Activated naive CD4-positive, alpha-beta T cell (primary cell): ENCODE measurements around the gene FAM222B.
"Not testable (repeated sequence)": the region's sequence is repeated elsewhere in the genome, so short reads cannot be mapped to it uniquely, and the experiment has no call there.

ENCODE experiments used
- DNase-seq, 4 experiments: peaks; one replicate each; lab custom pipeline; 2025; lab: John Stamatoyannopoulos, UW

FAM222B gene

GRCh38 chr17:28871056-28871579, 28.5 kb upstream of the FAM222B start:
- DNase-seq: peak in 2 of 4 experiments; percentile 14 to 19

- no peak for DNase-seq
These were observed 24.7 kb upstream of the FAM222B start for GRCh38 chr17:28867276-28867675.

GRCh38 chr17:28865946-28866752, 23.6 kb upstream of the FAM222B start:
- no peak for DNase-seq

- no peak for DNase-seq
These were observed 22.6 kb upstream of the FAM222B start for GRCh38 chr17:28864991-28865849.

GRCh38 chr17:28863953-28864352, 21.4 kb upstream of the FAM222B start:
- DNase-seq: no peak

GRCh38 chr17:28862561-28862960, 20.0 kb upstream of the FAM222B start:
- DNase-seq: no peak

- DNase-seq: no peak
These were observed 19.0 kb upstream of the FAM222B start for GRCh38 chr17:28861393-28862203.

- no peak for DNase-seq
These were observed 17.8 kb upstream of the FAM222B start for GRCh38 chr17:28860363-28860808.

- no peak for DNase-seq
These were observed 16.3 kb upstream of the FAM222B start for GRCh38 chr17:28858801-28859355.

GRCh38 chr17:28857905-28858800, 15.6 kb upstream of the FAM222B start:
- DNase-seq: no peak

GRCh38 chr17:28856028-28856574, 13.5 kb upstream of the FAM222B start:
- no peak for DNase-seq

GRCh38 chr17:28855336-28855679, 12.7 kb upstream of the FAM222B start:
- DNase-seq: no peak

GRCh38 chr17:28854457-28855335, 12.1 kb upstream of the FAM222B start, which contains the start of gene ERAL1:
Gene ERAL1, plus strand, starts transcription at chr17:28855016. Its CDS starts 19 bp downstream, at chr17:28855035.
- DNase-seq: peak; percentile 37 to 72 (median 65)

GRCh38 chr17:28853295-28853694, 10.7 kb upstream of the FAM222B start:
- no peak for DNase-seq

- DNase-seq: no peak
These were observed 6.7 kb upstream of the FAM222B start for GRCh38 chr17:28849281-28849680.

GRCh38 chr17:28848667-28849066, 6.1 kb upstream of the FAM222B start:
- peak; percentile 14 to 43 (median 29) for DNase-seq

- DNase-seq: not testable (repeated sequence)
These were observed 4.1 kb upstream of the FAM222B start for GRCh38 chr17:28846699-28847098.

- no peak for DNase-seq
These were observed 3.6 kb upstream of the FAM222B start for GRCh38 chr17:28846231-28846630.

- no peak for DNase-seq
These were observed 1.2 kb upstream of the FAM222B start for GRCh38 chr17:28843816-28844148.
